PC-9 (cell line): Measurements from ENCODE around the gene RBM5.

Experiments
- EZH2 ChIP-seq: fragments of 200-600 bp; sonication (generic); IDR thresholded peaks from 2 replicates; pipeline ENCODE4 v1.8.0; 2017; ENCODE audit warnings: antibody characterized with exemption, low read depth
- TF ChIP-seq, protein P1 (sequence below): fragments of 200-600 bp; sonication (generic); conservative IDR thresholded peaks from 2 replicates; pipeline ENCODE4 v1.6.1; 2017; ENCODE audit warnings: mixed run types, antibody characterized with exemption, mild to moderate bottlenecking, moderate library complexity

DNA sequence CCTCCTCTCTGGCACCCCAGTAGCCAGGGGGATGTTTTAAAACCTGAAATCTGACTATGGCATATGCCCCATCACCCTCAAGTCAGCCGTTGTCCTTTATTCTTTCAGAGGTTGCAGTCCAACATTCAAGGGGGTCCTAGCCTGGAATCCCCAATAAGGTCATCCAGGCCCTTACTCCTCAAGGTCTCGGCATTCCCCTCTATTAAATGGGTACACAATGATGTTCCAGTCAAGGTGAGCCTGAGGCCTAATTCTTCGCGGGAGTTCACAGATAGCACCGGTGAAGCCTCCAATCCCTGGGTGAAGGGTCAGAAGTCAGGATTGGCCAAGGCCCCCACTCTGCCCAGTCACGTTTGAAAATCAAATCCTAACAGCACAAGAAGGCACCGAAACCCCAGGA, 58.3 kb downstream of the RBM5 start:
- TF ChIP-seq, protein P1, sequence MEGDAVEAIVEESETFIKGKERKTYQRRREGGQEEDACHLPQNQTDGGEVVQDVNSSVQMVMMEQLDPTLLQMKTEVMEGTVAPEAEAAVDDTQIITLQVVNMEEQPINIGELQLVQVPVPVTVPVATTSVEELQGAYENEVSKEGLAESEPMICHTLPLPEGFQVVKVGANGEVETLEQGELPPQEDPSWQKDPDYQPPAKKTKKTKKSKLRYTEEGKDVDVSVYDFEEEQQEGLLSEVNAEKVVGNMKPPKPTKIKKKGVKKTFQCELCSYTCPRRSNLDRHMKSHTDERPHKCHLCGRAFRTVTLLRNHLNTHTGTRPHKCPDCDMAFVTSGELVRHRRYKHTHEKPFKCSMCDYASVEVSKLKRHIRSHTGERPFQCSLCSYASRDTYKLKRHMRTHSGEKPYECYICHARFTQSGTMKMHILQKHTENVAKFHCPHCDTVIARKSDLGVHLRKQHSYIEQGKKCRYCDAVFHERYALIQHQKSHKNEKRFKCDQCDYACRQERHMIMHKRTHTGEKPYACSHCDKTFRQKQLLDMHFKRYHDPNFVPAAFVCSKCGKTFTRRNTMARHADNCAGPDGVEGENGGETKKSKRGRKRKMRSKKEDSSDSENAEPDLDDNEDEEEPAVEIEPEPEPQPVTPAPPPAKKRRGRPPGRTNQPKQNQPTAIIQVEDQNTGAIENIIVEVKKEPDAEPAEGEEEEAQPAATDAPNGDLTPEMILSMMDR, result no peak
- no peak for TF ChIP-seq EZH2
